ENCODE results near the gene DDX53.

Gene DDX53

GRCh38 chrX:22999696-23000223 lies at the start of gene DDX53:
TSS of gene DDX53 (plus strand) at chrX:22999960. CDS start at chrX:23000058, 98 bp downstream.
- no peak for DNase-seq

GRCh38 chrX:22950269-22951266 lies 49.2 kb upstream of the DDX53 start:
- DNase-seq: no peak

- DNase-seq: no peak
These were observed 47.8 kb upstream of the DDX53 start for GRCh38 chrX:22952010-22952409.

DNA sequence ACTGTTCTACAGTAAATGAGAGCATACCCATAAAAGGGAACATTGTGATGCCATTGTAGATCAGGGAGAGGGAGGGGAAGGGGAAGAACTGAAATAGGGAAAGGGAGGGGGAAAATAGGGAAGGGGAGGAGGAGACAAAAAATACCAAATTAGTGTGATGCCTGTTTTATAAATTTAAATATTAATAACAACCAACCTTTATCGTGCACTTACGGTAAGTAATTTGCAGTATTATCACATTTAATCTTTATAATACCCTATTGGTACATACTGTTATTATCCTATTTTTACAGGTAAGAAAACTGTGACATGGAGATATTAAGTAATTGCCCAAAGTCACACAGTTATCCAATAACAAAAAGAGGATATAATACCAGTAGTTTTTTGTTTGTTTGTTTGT lies 41.5 kb upstream of the DDX53 start:
- DNase-seq: no peak

- DNase-seq: no peak
These were observed 40.4 kb upstream of the DDX53 start for GRCh38 chrX:22959204-22959920.

- no peak for DNase-seq
These were observed 36.6 kb upstream of the DDX53 start for GRCh38 chrX:22963196-22963595.

DNA sequence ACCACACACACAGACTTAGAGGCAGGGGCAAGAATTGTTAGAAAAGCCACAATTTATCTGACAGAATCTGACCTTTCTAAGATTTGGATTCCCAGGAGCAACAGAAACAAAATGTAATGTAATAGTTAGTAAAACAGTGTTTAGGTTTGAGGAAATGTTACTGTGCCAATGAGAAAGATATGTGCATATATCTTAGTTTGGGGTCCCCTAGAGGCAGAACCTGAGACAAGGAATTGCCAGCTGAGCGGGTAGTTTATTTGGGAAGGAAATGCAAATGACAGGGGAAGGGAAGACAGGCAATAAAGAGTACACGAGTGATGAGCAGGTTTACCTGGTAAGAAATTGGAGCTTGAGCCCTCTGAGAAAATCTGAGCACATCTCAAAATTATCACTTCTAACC lies 31.3 kb upstream of the DDX53 start:
- no peak for DNase-seq

DNA sequence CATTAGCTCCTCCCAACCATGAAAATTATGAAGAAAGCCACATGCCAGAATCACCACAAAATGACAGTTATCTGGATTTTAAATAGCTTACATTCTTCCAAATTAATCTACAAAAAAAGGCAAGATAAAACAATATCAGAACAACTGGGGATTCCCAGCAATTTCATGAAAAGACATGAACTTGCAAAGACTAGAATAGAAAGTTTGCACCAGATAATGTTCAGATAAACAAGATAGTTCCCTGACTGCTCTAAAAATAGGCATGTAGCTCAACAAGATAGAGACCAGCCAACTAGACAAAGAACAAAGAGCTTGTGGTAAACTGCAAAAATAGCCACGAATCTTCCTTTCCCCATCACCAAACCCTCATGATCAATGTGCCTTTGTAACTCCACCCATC lies 30.3 kb upstream of the DDX53 start:
- DNase-seq: no peak

DNA sequence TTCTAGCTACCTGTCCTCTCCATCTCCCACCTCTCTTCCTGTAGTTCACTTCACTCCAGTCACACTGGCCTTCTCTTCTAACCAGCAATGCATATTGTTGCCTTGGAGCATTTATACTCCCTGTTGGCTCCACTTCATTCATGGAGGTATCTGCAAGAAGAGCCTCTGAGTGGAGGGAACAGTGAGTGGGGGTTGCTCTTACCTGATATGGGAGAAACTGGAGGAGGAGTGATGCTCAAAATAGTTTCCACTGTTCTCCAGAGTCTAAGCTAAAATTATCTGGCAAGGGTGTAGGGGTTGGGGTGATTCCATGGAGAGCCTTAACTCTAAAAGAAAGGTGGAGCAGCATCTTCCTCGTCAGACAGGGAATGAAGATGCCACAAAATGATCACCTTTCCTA lies 28.9 kb upstream of the DDX53 start:
- DNase-seq: no peak

- no peak for DNase-seq
These were observed 25.1 kb upstream of the DDX53 start for GRCh38 chrX:22974616-22975015.

GRCh38 chrX:22975786-22976185 lies 24.0 kb upstream of the DDX53 start:
- no peak for DNase-seq

DNA sequence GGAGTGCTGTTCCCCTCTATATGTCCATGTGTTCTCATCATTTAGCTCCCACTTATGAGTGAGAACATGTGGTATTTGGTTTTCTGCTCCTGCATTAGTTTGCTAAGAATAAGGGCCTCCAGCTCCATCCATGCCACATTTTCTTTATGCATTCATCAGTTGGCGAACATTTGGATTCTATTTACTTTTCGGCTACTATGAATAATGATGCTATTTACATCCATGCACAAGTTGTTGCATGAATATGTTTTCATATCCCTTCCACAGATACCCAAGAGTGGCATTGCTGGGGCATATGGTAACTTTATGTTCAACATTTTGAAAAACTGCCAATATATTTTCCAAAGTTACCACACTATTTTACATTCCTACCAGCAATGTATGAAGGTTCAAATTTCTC lies 13.8 kb upstream of the DDX53 start:
- DNase-seq: no peak

DNA sequence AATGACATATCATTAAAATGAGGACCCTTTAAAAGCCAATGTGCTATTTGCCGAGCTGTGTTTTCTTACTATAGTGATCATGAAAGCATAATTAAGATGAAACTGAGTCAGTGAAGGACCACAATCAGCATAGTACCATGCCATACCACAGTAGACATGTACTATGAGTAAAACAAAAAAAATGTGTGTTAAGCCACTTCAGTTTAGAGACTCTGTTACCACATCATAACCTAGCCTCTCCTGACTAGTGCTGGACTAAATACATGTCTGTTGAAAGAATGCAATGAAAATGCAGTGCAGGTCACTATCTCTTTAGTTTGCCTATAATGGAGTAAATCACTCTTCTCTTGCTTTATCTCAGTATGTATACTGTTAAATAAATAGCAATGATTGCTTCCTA lies 12.3 kb upstream of the DDX53 start:
- no peak for DNase-seq

DNA sequence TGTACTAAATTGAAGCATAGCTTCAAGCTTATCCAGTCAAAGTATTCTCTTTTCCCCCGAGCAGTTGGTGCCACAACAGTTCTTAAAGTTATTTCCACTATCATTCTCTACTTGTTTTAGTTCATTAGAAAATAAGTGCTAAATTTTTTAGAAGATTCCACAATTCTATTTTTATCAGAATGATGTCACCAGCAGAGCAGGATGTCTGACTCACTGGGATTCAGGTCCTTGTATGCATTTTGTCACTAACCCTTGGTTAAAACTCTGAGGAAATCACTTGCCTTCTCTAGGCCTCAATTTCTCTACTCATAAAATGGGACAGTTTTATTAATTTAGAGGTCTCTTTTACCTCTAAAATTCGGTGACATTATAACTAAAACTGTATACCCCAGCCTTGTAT lies 3.4 kb downstream of the DDX53 start:
- no peak for DNase-seq

- DNase-seq: no peak
These were observed 8.8 kb downstream of the DDX53 start for GRCh38 chrX:23008431-23009099.

GRCh38 chrX:23012162-23012561 lies 12.4 kb downstream of the DDX53 start:
- DNase-seq: no peak

- no peak for DNase-seq
These were observed 12.9 kb downstream of the DDX53 start for GRCh38 chrX:23012636-23013035.

- peak; percentile 44 for DNase-seq
These were observed 13.6 kb downstream of the DDX53 start for GRCh38 chrX:23013366-23013765.

- DNase-seq: no peak
These were observed 31.8 kb downstream of the DDX53 start for GRCh38 chrX:23031600-23031999.

GRCh38 chrX:23035493-23035892 lies 35.7 kb downstream of the DDX53 start:
- DNase-seq: no peak

DNA sequence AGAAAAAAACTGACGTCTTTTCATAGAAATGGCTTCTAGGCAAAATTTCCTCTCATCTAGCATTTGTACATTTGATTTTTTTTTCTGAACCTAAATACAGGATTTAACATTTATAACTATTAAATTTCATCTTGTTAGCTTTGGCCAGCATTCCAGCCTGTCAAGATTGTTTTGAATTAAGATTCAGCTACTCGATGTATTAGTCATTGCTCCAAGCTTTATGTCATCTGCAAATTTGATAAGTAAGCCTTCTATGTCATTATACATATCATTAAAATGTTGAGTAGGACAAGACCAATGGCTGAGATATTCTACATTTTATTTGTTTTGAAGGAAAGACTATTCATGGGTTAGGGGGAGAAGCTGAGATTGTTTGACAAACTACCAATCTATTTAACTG lies 46.7 kb downstream of the DDX53 start:
- DNase-seq: no peak

- no peak for DNase-seq
These were observed 49.2 kb downstream of the DDX53 start for GRCh38 chrX:23048806-23049573.

All from retina (tissue), 1 donor.